Erythroblast (primary cell): Measurements from ENCODE around the gene CDKN2B-AS1.

Source experiments
- GATA1 ChIP-seq: IDR thresholded peaks from 2 replicates; pipeline ENCODE4 v1.6.1; 2011; ENCODE audit warnings: low read depth, mild to moderate bottlenecking, control low read depth, low read length, moderate library complexity
- POLR2A ChIP-seq: IDR thresholded peaks from 2 replicates; pipeline ENCODE4 v1.6.1; 2011; ENCODE audit warnings: mild to moderate bottlenecking, low read length

DNA sequence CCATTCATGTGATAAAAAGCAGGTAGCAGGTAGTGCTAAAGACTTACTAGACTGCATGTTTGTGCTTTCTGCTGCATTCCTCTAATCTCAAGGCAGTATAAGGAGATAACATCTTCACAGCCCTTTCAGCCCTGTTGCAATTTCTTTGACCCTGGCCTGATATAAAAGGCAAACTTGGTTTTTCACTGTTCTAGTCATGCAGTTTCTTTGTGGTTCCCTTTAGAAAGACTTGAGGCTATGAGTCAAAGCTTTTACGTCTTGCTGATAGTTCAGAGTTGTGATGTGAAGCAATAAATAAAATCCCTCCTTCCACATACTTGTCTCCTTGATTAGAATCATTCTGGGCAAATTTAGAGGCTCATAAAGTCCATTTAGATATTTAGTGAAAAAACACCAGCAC lies 103.1 kb downstream of the CDKN2B-AS1 start:
- TF ChIP-seq POLR2A, result no peak
- no peak for TF ChIP-seq GATA1
